C4-2B (cell line): Measurements from ENCODE around the gene FXYD3.

ENCODE experiments used
- H3K27ac ChIP-seq: fragments of 450-650 bp; 2 replicates; pipeline ENCODE4 v1.5.1; 2017
- CTCF ChIP-seq: fragments of 450-650 bp; conservative IDR thresholded peaks from 2 replicates; pipeline ENCODE4 v1.5.1; 2017; ENCODE audit warnings: mild to moderate bottlenecking
- ZFX ChIP-seq: fragments of 450-650 bp; IDR thresholded peaks from 2 replicates; pipeline ENCODE4 v1.6.1; 2017

The FXYD3 gene

GRCh38 chr19:35155981-35156672 lies 40.5 kb downstream of the FXYD3 start:
- H3K27ac ChIP-seq, result no peak overlapping the region
- TF ChIP-seq ZFX (no peak), CTCF (no peak)

GRCh38 chr19:35156673-35157014 lies 41.0 kb downstream of the FXYD3 start:
- TF ChIP-seq ZFX (no peak), CTCF (no peak)
- H3K27ac ChIP-seq, result no peak overlapping the region

- H3K27ac ChIP-seq, result no peak overlapping the region
- TF ChIP-seq ZFX, result no peak
- TF ChIP-seq CTCF, result no peak
These were observed 41.8 kb downstream of the FXYD3 start for GRCh38 chr19:35157431-35157830.

- no peak overlapping the region for H3K27ac ChIP-seq
- no peak for TF ChIP-seq CTCF
- no peak for TF ChIP-seq ZFX
These were observed 44.0 kb downstream of the FXYD3 start for GRCh38 chr19:35159606-35160005.

GRCh38 chr19:35160629-35161433 lies 45.2 kb downstream of the FXYD3 start:
- TF ChIP-seq ZFX, result no peak
- no peak for TF ChIP-seq CTCF
- H3K27ac ChIP-seq, result no peak overlapping the region

GRCh38 chr19:35161434-35161743 lies 45.8 kb downstream of the FXYD3 start:
- no peak for TF ChIP-seq ZFX
- no peak for TF ChIP-seq CTCF
- H3K27ac ChIP-seq, result no peak overlapping the region

- H3K27ac ChIP-seq, result no peak overlapping the region
- no peak for TF ChIP-seq ZFX
These were observed 47.1 kb downstream of the FXYD3 start for GRCh38 chr19:35162471-35163326.
